ENCODE results near the gene ATG9A.

ATG9A gene

DNA sequence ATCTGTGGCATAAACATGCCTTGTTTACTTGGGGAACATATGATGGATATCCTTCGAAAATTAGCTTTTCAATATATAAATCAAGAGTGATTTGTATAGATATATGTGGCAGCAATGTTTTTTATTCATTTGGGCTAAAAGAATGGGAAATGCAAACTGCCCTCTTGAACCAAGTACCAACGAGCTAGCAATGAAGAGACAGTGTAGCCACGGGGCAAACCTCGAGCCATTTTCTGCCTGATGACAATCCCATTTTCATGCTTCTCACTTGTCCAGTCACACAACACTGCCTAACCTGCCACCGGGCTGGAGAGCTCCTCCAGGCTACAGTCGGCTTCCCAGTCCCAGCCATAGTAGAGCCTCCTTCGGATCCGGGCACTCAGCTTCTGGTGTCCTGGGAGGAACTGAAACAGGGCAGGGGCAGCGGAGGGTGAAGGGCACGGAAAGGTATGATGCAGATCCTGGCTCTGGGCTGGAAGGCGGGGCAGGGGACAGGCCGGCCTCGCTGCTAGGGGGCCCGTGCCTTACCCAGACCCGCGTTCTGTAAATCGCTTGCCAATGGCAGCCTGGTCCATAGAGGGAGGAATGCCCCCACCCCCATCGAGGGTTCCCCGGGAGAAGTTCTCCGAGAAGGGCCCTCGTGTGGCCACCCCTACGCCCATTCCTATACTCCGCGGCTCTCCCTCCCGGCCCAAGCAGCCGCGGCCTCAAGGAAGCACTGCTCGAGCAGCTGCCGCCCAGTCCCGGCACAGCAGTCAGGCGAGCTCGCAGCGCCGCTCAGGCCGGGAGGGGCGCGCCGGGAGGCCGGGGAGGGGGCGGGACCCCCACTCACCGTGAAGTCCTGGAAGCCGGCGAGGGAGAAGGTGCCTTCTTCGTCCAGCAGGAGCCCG, 53.3 kb downstream of the ATG9A start:
- peak; percentile 12 for DNase-seq (ENCODE audit: low read depth)

DNA sequence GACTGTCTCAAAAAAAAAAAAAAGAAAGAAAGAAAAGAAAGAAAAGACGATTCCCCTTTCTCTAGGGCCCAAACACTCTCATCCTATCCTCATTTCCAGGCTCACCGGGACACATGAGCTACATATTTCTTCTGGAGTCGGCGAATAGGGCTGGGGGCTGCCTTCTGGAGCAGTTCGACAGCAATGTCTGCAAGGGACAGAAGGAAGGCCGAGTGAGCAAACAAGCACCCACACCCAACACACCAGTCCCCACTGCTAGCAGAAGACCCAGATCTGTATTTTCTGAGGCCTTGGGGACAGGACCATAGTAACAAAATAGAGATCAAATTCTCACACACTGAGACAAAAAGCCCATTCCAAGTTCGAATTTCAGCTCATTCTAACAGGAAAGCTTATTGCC, 54.0 kb downstream of the ATG9A start:
- no peak for DNase-seq (ENCODE audit: low read depth)

DNA sequence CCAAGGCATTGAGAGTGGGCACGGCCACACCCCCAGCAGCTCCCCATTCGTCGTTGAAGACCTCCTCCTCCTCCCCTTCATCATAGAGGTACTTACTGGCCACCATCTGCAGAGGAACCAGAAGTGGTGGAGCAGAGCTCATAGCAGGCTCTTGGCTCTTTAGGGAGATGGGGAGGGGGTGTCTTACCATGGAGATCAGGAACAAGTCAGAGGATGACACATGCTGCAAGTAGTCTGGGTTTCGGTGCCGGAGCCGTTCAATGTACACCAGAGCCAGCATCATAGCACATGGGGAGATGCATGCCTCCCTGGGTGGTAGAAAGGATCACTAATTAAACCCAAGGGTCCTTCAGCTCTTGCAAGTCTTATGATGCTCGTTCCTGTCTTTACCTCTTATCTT, 54.6 kb downstream of the ATG9A start:
- no peak for DNase-seq (ENCODE audit: low read depth)

DNA sequence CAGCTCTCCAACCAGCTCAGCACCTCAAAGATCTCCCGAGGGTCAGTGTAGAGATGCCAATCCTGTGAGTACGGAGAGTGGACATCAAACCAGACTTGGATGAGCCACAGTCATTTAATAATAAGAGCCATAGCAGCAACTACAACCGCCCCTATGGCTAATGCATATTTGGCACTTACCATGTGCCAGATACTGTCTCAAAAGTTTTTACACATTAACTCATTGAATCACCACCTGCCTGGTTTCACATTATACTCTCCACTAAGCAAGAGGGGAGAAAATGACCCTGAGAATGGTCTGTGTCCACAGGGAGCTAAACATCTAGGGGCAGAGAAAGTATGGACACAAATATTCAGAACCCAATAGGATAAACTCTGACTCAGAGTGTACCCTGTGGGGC, 55.3 kb downstream of the ATG9A start:
- DNase-seq (ENCODE audit: low read depth) = no peak

DNA sequence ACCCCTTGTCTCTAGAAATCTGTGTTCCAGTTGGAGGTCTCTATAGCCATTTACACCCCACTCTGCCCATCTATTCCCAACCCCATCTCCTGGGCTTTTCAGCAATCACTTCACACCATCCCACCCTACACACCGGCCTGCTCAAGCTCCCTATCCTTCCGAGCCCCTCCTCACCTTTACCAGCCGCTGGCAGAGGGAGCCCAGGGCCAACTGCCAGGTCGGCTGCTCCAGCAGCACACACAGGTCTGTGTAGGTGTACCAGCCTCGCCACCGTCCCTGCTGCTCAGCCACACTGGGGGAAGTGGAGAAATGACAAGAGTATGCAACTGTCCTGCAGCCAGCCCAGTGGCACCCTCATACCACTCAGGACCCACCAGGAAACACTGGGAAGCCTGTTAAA, 56.3 kb downstream of the ATG9A start:
- DNase-seq (ENCODE audit: low read depth) = no peak

DNA sequence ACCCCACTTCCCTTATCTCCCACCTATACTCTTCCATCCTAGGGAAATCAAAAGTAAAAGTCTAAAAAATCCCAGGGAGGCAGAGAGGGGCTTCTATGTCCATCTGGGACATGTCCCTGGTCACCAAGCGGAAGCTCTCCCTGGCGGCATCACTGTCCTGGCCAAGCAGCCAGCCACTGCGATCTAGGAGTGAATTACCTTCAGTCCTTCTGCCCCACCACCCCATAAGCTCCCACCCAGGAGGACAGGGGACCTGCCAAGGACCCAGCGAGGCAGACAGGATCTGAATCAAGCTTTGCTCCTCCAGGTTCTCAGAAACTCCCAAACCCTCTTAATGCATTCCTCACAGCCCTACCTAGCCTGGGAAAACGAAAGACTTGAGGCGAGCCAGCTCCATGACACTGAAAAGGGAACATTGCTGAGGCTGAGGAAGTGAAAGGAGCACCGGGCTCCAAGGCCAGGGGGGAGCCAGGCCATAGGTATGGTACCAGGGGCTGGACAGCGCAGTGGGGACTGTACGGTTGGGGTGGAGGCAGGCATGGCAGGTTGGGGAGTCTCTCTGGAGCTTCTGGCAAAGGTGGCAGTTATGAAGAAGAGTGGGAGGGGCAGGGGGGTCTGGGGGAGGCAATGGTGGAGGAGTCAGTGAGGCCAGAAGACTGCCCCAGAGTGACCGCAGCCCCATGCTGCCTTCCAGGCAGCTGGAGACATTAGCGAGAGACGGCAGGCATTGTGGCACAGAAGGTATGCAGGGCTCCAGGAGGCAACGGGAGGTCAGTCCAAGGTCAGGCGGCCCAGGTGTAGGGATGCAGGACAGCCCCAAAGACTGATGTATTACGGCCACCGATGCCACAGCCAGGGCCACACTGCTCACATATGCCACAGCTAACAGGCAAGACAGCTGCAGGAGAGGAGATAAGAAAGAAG, 56.9 kb downstream of the ATG9A start:
- no peak for DNase-seq (ENCODE audit: low read depth)

DNA sequence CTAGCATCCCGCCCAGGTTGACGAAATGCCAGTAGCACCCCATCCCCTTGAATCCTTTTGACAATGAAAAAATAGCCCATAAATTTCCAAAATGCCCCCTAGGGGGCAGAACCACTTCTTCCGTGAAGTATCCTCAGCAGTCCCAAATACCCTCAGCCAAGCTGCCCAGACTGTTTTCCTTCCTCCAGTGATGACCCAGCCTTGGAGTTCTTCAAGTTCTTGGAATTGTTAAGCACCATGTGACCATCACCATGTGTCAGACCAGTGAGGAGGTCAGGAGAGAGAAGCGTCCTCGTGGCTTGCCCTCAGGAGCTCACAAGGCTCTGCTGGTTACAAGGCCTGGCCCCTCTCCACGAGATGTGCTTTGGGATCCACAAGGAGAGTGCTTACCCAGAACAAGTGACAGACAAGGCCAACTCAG, 58.2 kb downstream of the ATG9A start:
- DNase-seq (ENCODE audit: low read depth) = no peak

DNA sequence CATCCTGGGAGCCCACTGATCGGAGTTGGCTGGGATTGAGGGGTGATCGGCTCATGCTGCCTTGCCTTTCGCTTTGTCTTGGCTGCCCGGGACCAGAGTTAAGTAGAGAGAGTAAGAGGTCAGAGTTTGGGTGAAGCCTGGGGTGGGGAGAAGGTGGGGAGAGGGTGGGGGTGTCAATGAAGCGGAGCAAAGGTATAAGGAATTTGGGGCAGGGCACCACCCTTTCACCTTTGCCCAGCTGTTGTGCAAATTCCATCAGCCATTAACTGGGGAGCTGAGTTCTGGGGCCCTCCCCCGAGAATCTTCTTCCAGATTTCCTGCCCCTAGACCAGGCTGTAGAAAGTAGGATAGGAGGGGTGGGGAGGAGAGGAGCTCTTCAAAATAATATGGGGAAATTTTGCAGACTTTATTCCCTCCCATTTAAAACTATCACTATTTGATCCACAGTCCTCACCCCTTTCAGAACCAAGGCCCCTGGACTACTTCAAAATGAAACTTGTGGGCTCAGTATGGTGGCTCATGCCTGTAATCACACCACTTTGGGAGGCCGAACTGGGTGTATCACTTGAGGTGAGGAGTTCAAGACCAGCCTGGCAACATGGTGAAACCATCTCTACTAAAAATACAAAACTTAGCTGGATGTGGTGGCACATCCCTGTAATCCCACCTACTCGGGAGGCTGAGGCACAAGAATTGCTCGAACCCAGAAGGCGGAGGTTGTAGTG, 59.3 kb downstream of the ATG9A start, which contains the start of gene SLC23A3:
TSS of gene SLC23A3 (minus strand) at position 100 of the 725 bp plus-strand sequence. CDS start at position 55, 45 bp downstream.
- DNase-seq (ENCODE audit: low read depth) = no peak

Data from stimulated activated CD8-positive, alpha-beta memory T cell treated with anti-CD3 and anti-CD28 coated beads, Interleukin-12 subunit alpha, Interleukin-12 subunit beta, amount 100 ng/mL, for 4 hours (primary cell).